PC-3 (cell line): ENCODE results near the gene NDRG4.

ENCODE experiments used
- EZH2phosphoT487 ChIP-seq: fragments of 300-600 bp; sonication (generic); IDR thresholded peaks from 2 replicates; pipeline ENCODE4 v1.6.1; 2018; ENCODE audit warnings: mild to moderate bottlenecking, antibody characterized with exemption, low read length, borderline replicate concordance
- TF ChIP-seq, protein P1 (sequence below): fragments of 300-600 bp; sonication (generic); conservative IDR thresholded peaks from 2 replicates; pipeline ENCODE4 v1.5.1; 2017; ENCODE audit warnings: antibody characterized with exemption, low read depth, mild to moderate bottlenecking, low read length

DNA sequence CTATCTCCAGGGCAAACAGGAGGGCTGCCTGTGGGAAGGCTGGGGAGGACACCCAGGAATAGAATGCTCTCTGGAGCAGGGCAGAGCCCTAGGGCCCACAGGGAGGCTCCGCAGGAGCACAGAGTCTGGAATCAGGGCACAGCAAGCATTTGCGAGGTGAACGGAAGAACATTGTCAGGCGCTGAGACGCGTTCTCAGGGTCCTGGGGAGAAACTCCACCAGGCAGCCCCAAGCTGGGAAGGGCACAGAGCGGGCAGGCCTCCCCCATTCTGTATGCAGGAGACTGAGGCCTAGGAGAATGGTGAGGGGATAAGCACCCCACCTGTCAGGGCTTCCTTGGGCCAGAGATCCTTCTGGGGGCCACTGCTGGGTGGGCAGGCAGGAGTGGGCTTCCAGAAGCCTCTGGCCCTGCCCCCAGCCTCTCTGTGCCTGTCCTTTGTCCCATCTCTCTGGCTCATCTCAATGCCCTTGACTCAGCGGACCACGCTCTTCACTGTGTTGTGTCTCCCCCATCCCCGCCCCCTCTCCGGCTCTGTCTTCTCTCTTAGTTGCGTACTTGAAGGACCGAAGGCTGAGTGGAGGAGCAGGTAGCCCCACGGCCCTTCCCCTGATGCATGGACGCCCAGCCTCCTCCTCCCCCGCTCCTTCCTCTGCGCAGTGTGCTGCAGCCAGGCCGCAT lies 10.3 kb downstream of the NDRG4 start:
- TF ChIP-seq, protein P1, sequence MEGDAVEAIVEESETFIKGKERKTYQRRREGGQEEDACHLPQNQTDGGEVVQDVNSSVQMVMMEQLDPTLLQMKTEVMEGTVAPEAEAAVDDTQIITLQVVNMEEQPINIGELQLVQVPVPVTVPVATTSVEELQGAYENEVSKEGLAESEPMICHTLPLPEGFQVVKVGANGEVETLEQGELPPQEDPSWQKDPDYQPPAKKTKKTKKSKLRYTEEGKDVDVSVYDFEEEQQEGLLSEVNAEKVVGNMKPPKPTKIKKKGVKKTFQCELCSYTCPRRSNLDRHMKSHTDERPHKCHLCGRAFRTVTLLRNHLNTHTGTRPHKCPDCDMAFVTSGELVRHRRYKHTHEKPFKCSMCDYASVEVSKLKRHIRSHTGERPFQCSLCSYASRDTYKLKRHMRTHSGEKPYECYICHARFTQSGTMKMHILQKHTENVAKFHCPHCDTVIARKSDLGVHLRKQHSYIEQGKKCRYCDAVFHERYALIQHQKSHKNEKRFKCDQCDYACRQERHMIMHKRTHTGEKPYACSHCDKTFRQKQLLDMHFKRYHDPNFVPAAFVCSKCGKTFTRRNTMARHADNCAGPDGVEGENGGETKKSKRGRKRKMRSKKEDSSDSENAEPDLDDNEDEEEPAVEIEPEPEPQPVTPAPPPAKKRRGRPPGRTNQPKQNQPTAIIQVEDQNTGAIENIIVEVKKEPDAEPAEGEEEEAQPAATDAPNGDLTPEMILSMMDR, result no peak
- no peak for TF ChIP-seq EZH2phosphoT487
